K562 (cell line): ENCODE results near the gene PID1. TPM values are rescaled to one million over a fixed set of nuclear protein-coding genes. Genes with fewer than 3 reads are reported as not detected.

Experiments
- CBX3 ChIP-seq, 2 experiments: IDR thresholded peaks; 1 replicate in 1 of 2; 2 replicates in 1 of 2; pipeline ENCODE4 v1.6.1; 2012; ENCODE audit warnings: inconsistent platforms in 2 of 2, low read length in 2 of 2, borderline replicate concordance in 1 of 2, control low read depth in 1 of 2
- ELF4 ChIP-seq: fragments of 450-650 bp; formaldehyde crosslinking; IDR thresholded peaks from 2 replicates; pipeline ENCODE4 v1.4.0; 2022; ENCODE audit warnings: missing genetic modification characterization
- polyA plus RNA-seq, 8 experiments: library from polyadenylated mRNA; depleted of rRNA in 4 of 8; stranded (reverse) in 5 of 8; unstranded in 3 of 8; fragments of >200 nt; fragmentation: Nextera tagmentation in 2 of 8; fragmentation: Illumina TruSeq in 1 of 8; extraction: Ambion mirVana in 2 of 8; extraction: Trizol in 1 of 8; gene quantifications; 2 replicates each; pipeline versions ENCODE4 v1.2.1 to v1.2.3, GENCODE V29; 2011 to 2014; ENCODE audit warnings: inconsistent platforms in 1 of 8, missing spikeins in 1 of 8
- total RNA-seq, 7 experiments: library from RNA; depleted of rRNA in 6 of 7; stranded (reverse); fragments of >200 nt in 6 of 7; fragmentation: Illumina TruSeq in 2 of 7; extraction: Trizol in 2 of 7; gene quantifications; 2 replicates each; pipeline versions ENCODE4 v1.2.1 to v1.2.3, GENCODE V29; 2011 to 2021; ENCODE audit warnings: low replicate concordance in 1 of 7
- TF ChIP-seq, protein P1 (sequence below): fragments of 450-650 bp; IDR thresholded peaks from 2 replicates; pipeline ENCODE4 v1.6.1; 2016; ENCODE audit warnings: mild to moderate bottlenecking, moderate library complexity
- TF ChIP-seq, protein P2 (sequence below): fragments of 450-650 bp; formaldehyde crosslinking; IDR thresholded peaks from 2 replicates; pipeline ENCODE4 v1.4.0; 2022; ENCODE audit warnings: missing genetic modification characterization
- TF ChIP-seq, protein P3 (sequence below): fragments of 450-650 bp; IDR thresholded peaks from 2 replicates; pipeline ENCODE4 v1.6.1; 2017; ENCODE audit warnings: antibody characterized with exemption, mild to moderate bottlenecking
- TF ChIP-seq, protein P4 (sequence below), 2 experiments: IDR thresholded peaks; 2 replicates each; pipeline ENCODE4 v1.6.1; 2011; ENCODE audit warnings: borderline replicate concordance in 1 of 2, control low read depth in 1 of 2, low read depth in 1 of 2, low read length in 1 of 2, mild to moderate bottlenecking in 1 of 2, mixed read lengths in 1 of 2, moderate library complexity in 1 of 2; ENCODE audit not compliant: insufficient read depth in 1 of 2, insufficient read length in 1 of 2, poor library complexity in 1 of 2, severe bottlenecking in 1 of 2; ENCODE audit errors: extremely low read depth in 1 of 2

Gene PID1
- total and polyA plus RNA-seq, 9 of the 15 experiments (the other 6 are each of a cell fraction or from before 2014, with no cell fraction given): not detected

DNA sequence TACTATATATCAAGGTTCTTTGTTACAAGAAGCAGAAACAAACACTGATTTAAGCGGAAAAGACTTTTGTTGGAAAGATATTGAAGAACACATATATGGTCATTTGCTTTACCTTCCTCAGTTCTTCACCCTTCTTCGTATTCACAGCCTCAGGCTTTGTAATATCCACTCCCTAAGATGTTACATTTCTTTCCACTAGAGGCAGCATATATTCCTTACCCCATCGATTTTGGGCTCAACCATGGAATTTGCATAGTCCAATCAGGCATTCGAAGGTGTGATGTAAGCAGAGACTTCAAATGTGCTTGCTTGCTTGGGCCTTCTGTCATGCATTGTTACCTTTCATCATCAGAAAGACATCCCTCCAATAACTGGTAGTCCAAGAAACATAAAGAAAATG lies 287.4 kb downstream of the PID1 start (continued):
- TF ChIP-seq, protein P1, sequence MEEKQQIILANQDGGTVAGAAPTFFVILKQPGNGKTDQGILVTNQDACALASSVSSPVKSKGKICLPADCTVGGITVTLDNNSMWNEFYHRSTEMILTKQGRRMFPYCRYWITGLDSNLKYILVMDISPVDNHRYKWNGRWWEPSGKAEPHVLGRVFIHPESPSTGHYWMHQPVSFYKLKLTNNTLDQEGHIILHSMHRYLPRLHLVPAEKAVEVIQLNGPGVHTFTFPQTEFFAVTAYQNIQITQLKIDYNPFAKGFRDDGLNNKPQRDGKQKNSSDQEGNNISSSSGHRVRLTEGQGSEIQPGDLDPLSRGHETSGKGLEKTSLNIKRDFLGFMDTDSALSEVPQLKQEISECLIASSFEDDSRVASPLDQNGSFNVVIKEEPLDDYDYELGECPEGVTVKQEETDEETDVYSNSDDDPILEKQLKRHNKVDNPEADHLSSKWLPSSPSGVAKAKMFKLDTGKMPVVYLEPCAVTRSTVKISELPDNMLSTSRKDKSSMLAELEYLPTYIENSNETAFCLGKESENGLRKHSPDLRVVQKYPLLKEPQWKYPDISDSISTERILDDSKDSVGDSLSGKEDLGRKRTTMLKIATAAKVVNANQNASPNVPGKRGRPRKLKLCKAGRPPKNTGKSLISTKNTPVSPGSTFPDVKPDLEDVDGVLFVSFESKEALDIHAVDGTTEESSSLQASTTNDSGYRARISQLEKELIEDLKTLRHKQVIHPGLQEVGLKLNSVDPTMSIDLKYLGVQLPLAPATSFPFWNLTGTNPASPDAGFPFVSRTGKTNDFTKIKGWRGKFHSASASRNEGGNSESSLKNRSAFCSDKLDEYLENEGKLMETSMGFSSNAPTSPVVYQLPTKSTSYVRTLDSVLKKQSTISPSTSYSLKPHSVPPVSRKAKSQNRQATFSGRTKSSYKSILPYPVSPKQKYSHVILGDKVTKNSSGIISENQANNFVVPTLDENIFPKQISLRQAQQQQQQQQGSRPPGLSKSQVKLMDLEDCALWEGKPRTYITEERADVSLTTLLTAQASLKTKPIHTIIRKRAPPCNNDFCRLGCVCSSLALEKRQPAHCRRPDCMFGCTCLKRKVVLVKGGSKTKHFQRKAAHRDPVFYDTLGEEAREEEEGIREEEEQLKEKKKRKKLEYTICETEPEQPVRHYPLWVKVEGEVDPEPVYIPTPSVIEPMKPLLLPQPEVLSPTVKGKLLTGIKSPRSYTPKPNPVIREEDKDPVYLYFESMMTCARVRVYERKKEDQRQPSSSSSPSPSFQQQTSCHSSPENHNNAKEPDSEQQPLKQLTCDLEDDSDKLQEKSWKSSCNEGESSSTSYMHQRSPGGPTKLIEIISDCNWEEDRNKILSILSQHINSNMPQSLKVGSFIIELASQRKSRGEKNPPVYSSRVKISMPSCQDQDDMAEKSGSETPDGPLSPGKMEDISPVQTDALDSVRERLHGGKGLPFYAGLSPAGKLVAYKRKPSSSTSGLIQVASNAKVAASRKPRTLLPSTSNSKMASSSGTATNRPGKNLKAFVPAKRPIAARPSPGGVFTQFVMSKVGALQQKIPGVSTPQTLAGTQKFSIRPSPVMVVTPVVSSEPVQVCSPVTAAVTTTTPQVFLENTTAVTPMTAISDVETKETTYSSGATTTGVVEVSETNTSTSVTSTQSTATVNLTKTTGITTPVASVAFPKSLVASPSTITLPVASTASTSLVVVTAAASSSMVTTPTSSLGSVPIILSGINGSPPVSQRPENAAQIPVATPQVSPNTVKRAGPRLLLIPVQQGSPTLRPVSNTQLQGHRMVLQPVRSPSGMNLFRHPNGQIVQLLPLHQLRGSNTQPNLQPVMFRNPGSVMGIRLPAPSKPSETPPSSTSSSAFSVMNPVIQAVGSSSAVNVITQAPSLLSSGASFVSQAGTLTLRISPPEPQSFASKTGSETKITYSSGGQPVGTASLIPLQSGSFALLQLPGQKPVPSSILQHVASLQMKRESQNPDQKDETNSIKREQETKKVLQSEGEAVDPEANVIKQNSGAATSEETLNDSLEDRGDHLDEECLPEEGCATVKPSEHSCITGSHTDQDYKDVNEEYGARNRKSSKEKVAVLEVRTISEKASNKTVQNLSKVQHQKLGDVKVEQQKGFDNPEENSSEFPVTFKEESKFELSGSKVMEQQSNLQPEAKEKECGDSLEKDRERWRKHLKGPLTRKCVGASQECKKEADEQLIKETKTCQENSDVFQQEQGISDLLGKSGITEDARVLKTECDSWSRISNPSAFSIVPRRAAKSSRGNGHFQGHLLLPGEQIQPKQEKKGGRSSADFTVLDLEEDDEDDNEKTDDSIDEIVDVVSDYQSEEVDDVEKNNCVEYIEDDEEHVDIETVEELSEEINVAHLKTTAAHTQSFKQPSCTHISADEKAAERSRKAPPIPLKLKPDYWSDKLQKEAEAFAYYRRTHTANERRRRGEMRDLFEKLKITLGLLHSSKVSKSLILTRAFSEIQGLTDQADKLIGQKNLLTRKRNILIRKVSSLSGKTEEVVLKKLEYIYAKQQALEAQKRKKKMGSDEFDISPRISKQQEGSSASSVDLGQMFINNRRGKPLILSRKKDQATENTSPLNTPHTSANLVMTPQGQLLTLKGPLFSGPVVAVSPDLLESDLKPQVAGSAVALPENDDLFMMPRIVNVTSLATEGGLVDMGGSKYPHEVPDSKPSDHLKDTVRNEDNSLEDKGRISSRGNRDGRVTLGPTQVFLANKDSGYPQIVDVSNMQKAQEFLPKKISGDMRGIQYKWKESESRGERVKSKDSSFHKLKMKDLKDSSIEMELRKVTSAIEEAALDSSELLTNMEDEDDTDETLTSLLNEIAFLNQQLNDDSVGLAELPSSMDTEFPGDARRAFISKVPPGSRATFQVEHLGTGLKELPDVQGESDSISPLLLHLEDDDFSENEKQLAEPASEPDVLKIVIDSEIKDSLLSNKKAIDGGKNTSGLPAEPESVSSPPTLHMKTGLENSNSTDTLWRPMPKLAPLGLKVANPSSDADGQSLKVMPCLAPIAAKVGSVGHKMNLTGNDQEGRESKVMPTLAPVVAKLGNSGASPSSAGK: no peak
- TF ChIP-seq, protein P2, sequence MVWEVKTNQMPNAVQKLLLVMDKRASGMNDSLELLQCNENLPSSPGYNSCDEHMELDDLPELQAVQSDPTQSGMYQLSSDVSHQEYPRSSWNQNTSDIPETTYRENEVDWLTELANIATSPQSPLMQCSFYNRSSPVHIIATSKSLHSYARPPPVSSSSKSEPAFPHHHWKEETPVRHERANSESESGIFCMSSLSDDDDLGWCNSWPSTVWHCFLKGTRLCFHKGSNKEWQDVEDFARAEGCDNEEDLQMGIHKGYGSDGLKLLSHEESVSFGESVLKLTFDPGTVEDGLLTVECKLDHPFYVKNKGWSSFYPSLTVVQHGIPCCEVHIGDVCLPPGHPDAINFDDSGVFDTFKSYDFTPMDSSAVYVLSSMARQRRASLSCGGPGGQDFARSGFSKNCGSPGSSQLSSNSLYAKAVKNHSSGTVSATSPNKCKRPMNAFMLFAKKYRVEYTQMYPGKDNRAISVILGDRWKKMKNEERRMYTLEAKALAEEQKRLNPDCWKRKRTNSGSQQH (CRISPR knock-in tag): no peak
- TF ChIP-seq, protein P3, sequence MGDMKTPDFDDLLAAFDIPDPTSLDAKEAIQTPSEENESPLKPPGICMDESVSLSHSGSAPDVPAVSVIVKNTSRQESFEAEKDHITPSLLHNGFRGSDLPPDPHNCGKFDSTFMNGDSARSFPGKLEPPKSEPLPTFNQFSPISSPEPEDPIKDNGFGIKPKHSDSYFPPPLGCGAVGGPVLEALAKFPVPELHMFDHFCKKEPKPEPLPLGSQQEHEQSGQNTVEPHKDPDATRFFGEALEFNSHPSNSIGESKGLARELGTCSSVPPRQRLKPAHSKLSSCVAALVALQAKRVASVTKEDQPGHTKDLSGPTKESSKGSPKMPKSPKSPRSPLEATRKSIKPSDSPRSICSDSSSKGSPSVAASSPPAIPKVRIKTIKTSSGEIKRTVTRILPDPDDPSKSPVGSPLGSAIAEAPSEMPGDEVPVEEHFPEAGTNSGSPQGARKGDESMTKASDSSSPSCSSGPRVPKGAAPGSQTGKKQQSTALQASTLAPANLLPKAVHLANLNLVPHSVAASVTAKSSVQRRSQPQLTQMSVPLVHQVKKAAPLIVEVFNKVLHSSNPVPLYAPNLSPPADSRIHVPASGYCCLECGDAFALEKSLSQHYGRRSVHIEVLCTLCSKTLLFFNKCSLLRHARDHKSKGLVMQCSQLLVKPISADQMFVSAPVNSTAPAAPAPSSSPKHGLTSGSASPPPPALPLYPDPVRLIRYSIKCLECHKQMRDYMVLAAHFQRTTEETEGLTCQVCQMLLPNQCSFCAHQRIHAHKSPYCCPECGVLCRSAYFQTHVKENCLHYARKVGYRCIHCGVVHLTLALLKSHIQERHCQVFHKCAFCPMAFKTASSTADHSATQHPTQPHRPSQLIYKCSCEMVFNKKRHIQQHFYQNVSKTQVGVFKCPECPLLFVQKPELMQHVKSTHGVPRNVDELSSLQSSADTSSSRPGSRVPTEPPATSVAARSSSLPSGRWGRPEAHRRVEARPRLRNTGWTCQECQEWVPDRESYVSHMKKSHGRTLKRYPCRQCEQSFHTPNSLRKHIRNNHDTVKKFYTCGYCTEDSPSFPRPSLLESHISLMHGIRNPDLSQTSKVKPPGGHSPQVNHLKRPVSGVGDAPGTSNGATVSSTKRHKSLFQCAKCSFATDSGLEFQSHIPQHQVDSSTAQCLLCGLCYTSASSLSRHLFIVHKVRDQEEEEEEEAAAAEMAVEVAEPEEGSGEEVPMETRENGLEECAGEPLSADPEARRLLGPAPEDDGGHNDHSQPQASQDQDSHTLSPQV: no peak
- TF ChIP-seq CBX3 (IDR thresholded peaks at IDR 0.05; ENCODE audit: borderline replicate concordance in 1 of 2, low read length in 2 of 2) (no peak), ELF4 (CRISPR knock-in tag) (no peak)
- TF ChIP-seq, protein P4, sequence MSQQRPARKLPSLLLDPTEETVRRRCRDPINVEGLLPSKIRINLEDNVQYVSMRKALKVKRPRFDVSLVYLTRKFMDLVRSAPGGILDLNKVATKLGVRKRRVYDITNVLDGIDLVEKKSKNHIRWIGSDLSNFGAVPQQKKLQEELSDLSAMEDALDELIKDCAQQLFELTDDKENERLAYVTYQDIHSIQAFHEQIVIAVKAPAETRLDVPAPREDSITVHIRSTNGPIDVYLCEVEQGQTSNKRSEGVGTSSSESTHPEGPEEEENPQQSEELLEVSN (IDR thresholded peaks at IDR 0.05; ENCODE audit: borderline replicate concordance in 1 of 2, extremely low read depth in 1 of 2, insufficient read depth in 1 of 2, insufficient read length in 1 of 2, low read depth in 1 of 2, low read length in 1 of 2, poor library complexity in 1 of 2, severe bottlenecking in 1 of 2): no peak
